Spleen (tissue), 11 donors: ENCODE data around the gene MORN4. TPM values are rescaled to one million over a fixed set of nuclear protein-coding genes. Genes with fewer than 3 reads are reported as not detected.

Source experiments
- DNase-seq: peaks from one replicate; pipeline ENCODE4 v3.0.0-alpha.2; 2020
- H3K27ac ChIP-seq, 8 donors: fragments of 200-600 bp; sonication (generic) in 7 of 8; 1 replicate in 4 of 8; 2 replicates in 4 of 8; pipeline versions ENCODE4 v1.5.0 to v1.8.0; 2016 to 2021; ENCODE audit warnings: inconsistent platforms in 4 of 8, mild to moderate bottlenecking in 4 of 8, moderate library complexity in 1 of 8
- H3K27me3 ChIP-seq, 7 donors: fragments of 200-600 bp; sonication (generic) in 6 of 7; replicated peaks in 1 of 7; 1 replicate in 4 of 7; 2 replicates in 3 of 7; pipeline versions ENCODE4 v1.5.0 to v1.8.0; 2016 to 2021; ENCODE audit warnings: inconsistent platforms in 3 of 7, mild to moderate bottlenecking in 1 of 7
- H3K36me3 ChIP-seq, 6 donors: fragments of 200-600 bp; sonication (generic) in 5 of 6; 1 replicate in 4 of 6; 2 replicates in 2 of 6; pipeline versions ENCODE4 v1.5.0 to v1.8.0; 2016 to 2021; ENCODE audit warnings: inconsistent platforms in 2 of 6
- H3K4me1 ChIP-seq, 6 donors: fragments of 200-600 bp; sonication (generic) in 5 of 6; 1 replicate in 3 of 6; 2 replicates in 3 of 6; pipeline versions ENCODE4 v1.5.0 to v1.8.0; 2016 to 2021; ENCODE audit warnings: inconsistent platforms in 3 of 6
- H3K4me3 ChIP-seq, 8 donors: fragments of 200-600 bp; sonication (generic) in 7 of 8; 1 replicate in 4 of 8; 2 replicates in 4 of 8; pipeline versions ENCODE4 v1.5.0 to v1.8.0; 2016 to 2021; ENCODE audit warnings: inconsistent platforms in 4 of 8, mild to moderate bottlenecking in 4 of 8, moderate library complexity in 2 of 8
- H3K9me3 ChIP-seq, 8 donors: fragments of 200-600 bp; sonication (generic) in 7 of 8; 1 replicate in 4 of 8; 2 replicates in 4 of 8; pipeline versions ENCODE4 v1.5.0 to v1.8.0; 2016 to 2021; ENCODE audit warnings: inconsistent platforms in 4 of 8
- CTCF ChIP-seq, 11 experiments: fragments of 200-600 bp in 7 of 11; fragments of 450-650 bp in 4 of 11; sonication (generic) in 4 of 11; IDR thresholded peaks in 8 of 11; conservative IDR thresholded peaks in 3 of 11; 1 replicate in 7 of 11; 2 replicates in 4 of 11; pipeline versions ENCODE4 v1.4.0 to v1.8.0; 2016 to 2021; ENCODE audit warnings: antibody characterized with exemption in 11 of 11, inconsistent platforms in 4 of 11, mild to moderate bottlenecking in 1 of 11
- POLR2A ChIP-seq, 3 donors: fragments of 450-650 bp; IDR thresholded peaks; one replicate each; pipeline ENCODE4 v1.5.1; 2017; ENCODE audit warnings: antibody characterized with exemption in 3 of 3, mild to moderate bottlenecking in 1 of 3
- POLR2AphosphoS5 ChIP-seq, 3 donors: sonication (generic); formaldehyde crosslinking; IDR thresholded peaks; one replicate each; pipeline ENCODE4 v1.5.1; 2017; ENCODE audit warnings: antibody characterized with exemption in 3 of 3
- WGBS, 5 donors: extraction: QIAGEN DNeasy Blood & Tissue Kit in 3 of 5; methylation state at CpG; one replicate each; pipeline versions ENCODE4 v1.1.5 to v1.1.7; 2013 to 2018; 5-methylcytosine and 5-hydroxymethylcytosine counted together
- intact Hi-C: fragments of 100-400 bp; cut with DNase I; formaldehyde crosslinking; loops from one replicate; pipeline ENCODE4 v1.15.0; 2023; ENCODE audit warnings: low total_unique reads
- polyA plus RNA-seq, 3 donors: library from polyadenylated mRNA; stranded (reverse); fragments of 200-250 nt; gene quantifications; one replicate each; pipeline ENCODE4 v1.2.1, GENCODE V29; 2013
- total RNA-seq, 7 donors: library from RNA; depleted of rRNA in 3 of 7; stranded (reverse); fragments of >200 nt in 3 of 7; fragmentation: NEBNext Ultra II Directional in 4 of 7; extraction: Animal tissue kit (Norgen Biotek cat#: 25700) in 4 of 7; gene quantifications; one replicate each; pipeline versions ENCODE4 v1.1.0 to v1.2.1, GENCODE V29; 2016 to 2021
- donor health status: healthy with polysubstance abuse.
- donor health status: DM: no; HTN: no; CAD: no; lungs with moderate emphysema.
- donor health status: DM: no; HTN: no; CAD: no.
- donor health status: Bipolar disorder and iron deficiency.
- donor health status: healthy.
- donor health status: DM: no; HTN: no; CAD: no.
- donor health status: DM: yes; HTN: yes; CAD: no.

The MORN4 gene
- total and polyA plus RNA-seq, 10 donors: 1.6 to 5.0 (median 2.7) TPM

GRCh38 chr10:97596101-97597082, 36.9 kb downstream of the MORN4 start:
- intact Hi-C loops: no loop called here
- H3K27me3 ChIP-seq: no peaks in the 10 kb centered on the region
- DNase-seq: no peak
- no peaks in the 10 kb centered on the region for H3K36me3 ChIP-seq
- no peaks in the 10 kb centered on the region for H3K9me3 ChIP-seq
- 68 to 77% (median 72%) methylated on average over 10 of the region's 10 CpGs for WGBS, 5 donors
- no peak overlapping the region for H3K4me3 ChIP-seq
- H3K4me1 ChIP-seq: peaks cover 0 to 11% (median 0%) of the 10 kb centered on the region in 6 donors
- peak overlapping the region in 4 of 8 donors; percentile 14 to 58 (median 32) for H3K27ac ChIP-seq
- TF ChIP-seq CTCF (IDR thresholded peaks at IDR 0.05 in 8 of 11, conservative IDR thresholded peaks at IDR 0.05 in 3 of 11) (no peak), POLR2AphosphoS5 (IDR thresholded peaks at IDR 0.05) (peak in 1 of 3 donors; percentile 42)

GRCh38 chr10:97593421-97593820, 39.9 kb downstream of the MORN4 start:
- Histone ChIP-seq H3K4me3 (no peak overlapping the region), H3K9me3 (no peaks in the 10 kb centered on the region), H3K27me3 (no peaks in the 10 kb centered on the region), H3K4me1 (peaks cover 0 to 11% (median 0%) of the 10 kb centered on the region in 6 donors), H3K27ac (no peak overlapping the region), H3K36me3 (no peaks in the 10 kb centered on the region)
- no peak for DNase-seq
- intact Hi-C loops: no loop called here
- WGBS, 5 donors: 80 to 94% (median 86%) methylated on average over 4 of the region's 4 CpGs
- TF ChIP-seq POLR2AphosphoS5 (IDR thresholded peaks at IDR 0.05): no peak
- TF ChIP-seq CTCF (IDR thresholded peaks at IDR 0.05 in 8 of 11, conservative IDR thresholded peaks at IDR 0.05 in 3 of 11): no peak
- TF ChIP-seq POLR2A (IDR thresholded peaks at IDR 0.05): no peak

- DNase-seq: no peak
- TF ChIP-seq POLR2A (IDR thresholded peaks at IDR 0.05): no peak
- no peak for TF ChIP-seq CTCF (IDR thresholded peaks at IDR 0.05 in 8 of 11, conservative IDR thresholded peaks at IDR 0.05 in 3 of 11)
- TF ChIP-seq POLR2AphosphoS5 (IDR thresholded peaks at IDR 0.05): no peak
- 51 to 72% (median 71%) methylated on average over 4 to 5 of the region's 5 CpGs for WGBS, 5 donors
Measured at GRCh38 chr10:97590748-97591495, 42.4 kb downstream of the MORN4 start.

More at GRCh38 chr10:97590748-97591495, 42.4 kb downstream of the MORN4 start:
- H3K4me3 ChIP-seq: no peak overlapping the region
- intact Hi-C loops: no loop called here
- H3K9me3 ChIP-seq: no peaks in the 10 kb centered on the region
- H3K27ac ChIP-seq: no peak overlapping the region
- no peaks in the 10 kb centered on the region for H3K36me3 ChIP-seq
- H3K27me3 ChIP-seq: no peaks in the 10 kb centered on the region
- no peaks in the 10 kb centered on the region for H3K4me1 ChIP-seq
